Measurements from ENCODE around the gene SSR4.

GRCh38 chrX:153765138-153766079 lies 29.1 kb upstream of the SSR4 start:
- TF ChIP-seq FOXM1 (IDR thresholded peaks at IDR 0.05; ENCODE audit: borderline replicate concordance) (no peak), SP1 (IDR thresholded peaks at IDR 0.05) (no peak), ZNF384 (IDR thresholded peaks at IDR 0.05) (no peak), TARDBP (IDR thresholded peaks at IDR 0.05) (no peak), SUZ12 (IDR thresholded peaks at IDR 0.05) (no peak), BHLHE40 (IDR thresholded peaks at IDR 0.05; ENCODE audit: borderline replicate concordance) (no peak)
